ENCODE results near the gene IPCEF1.
"Not testable (repeated sequence)": the region's sequence is repeated elsewhere in the genome, so short reads cannot be mapped to it uniquely, and the experiment has no call there.

IPCEF1 gene

GRCh38 chr6:154218301-154218700, 138.3 kb downstream of the IPCEF1 start:
- no peak for DNase-seq

GRCh38 chr6:154213782-154214181, 142.8 kb downstream of the IPCEF1 start:
- no peak for DNase-seq

- DNase-seq: no peak
These were observed 145.9 kb downstream of the IPCEF1 start for GRCh38 chr6:154210678-154211077.

GRCh38 chr6:154209555-154209954, 147.0 kb downstream of the IPCEF1 start:
- DNase-seq: no peak

- no peak for DNase-seq
These were observed 149.6 kb downstream of the IPCEF1 start for GRCh38 chr6:154206996-154207395.

GRCh38 chr6:154206141-154206540, 150.5 kb downstream of the IPCEF1 start:
- DNase-seq: no peak

- no peak for DNase-seq
These were observed 153.6 kb downstream of the IPCEF1 start for GRCh38 chr6:154202958-154203357.

GRCh38 chr6:154202339-154202738, 154.3 kb downstream of the IPCEF1 start:
- no peak for DNase-seq

GRCh38 chr6:154201688-154202087, 154.9 kb downstream of the IPCEF1 start:
- DNase-seq: not testable (repeated sequence)

- no peak for DNase-seq
These were observed 159.3 kb downstream of the IPCEF1 start for GRCh38 chr6:154197196-154197860.

- no peak for DNase-seq
These were observed 160.2 kb downstream of the IPCEF1 start for GRCh38 chr6:154196333-154196885.

GRCh38 chr6:154187714-154188113, 168.9 kb downstream of the IPCEF1 start:
- no peak for DNase-seq

GRCh38 chr6:154187203-154187602, 169.4 kb downstream of the IPCEF1 start:
- no peak for DNase-seq

GRCh38 chr6:154179434-154179833, 177.2 kb downstream of the IPCEF1 start:
- no peak for DNase-seq

- DNase-seq: not testable (repeated sequence)
These were observed 184.2 kb downstream of the IPCEF1 start for GRCh38 chr6:154172393-154172792.

GRCh38 chr6:154170106-154170505, 186.5 kb downstream of the IPCEF1 start:
- no peak for DNase-seq

- peak; percentile 14 for DNase-seq
These were observed 187.3 kb downstream of the IPCEF1 start for GRCh38 chr6:154169193-154169847.

- DNase-seq: no peak
These were observed 189.5 kb downstream of the IPCEF1 start for GRCh38 chr6:154167126-154167525.

GRCh38 chr6:154166140-154166539, 190.5 kb downstream of the IPCEF1 start:
- DNase-seq: no peak

- no peak for DNase-seq
These were observed 191.1 kb downstream of the IPCEF1 start for GRCh38 chr6:154165478-154165877.

- DNase-seq: no peak
These were observed 192.2 kb downstream of the IPCEF1 start for GRCh38 chr6:154164397-154164796.

- DNase-seq: no peak
These were observed 194.9 kb downstream of the IPCEF1 start for GRCh38 chr6:154161689-154162088.

GRCh38 chr6:154159126-154159525, 197.5 kb downstream of the IPCEF1 start:
- no peak for DNase-seq

- no peak for DNase-seq
These were observed 198.9 kb downstream of the IPCEF1 start for GRCh38 chr6:154157706-154158105.

All from CD4-positive, alpha-beta T cell treated with Interleukin-17A for 1 hour (primary cell).